ENCODE measurements around the gene PHLDB2. TPM values are rescaled to one million over a fixed set of nuclear protein-coding genes. Genes with fewer than 3 reads are reported as not detected.

PHLDB2 gene
- total RNA-seq, 4 donors from 2014 or later, result 23.5 to 81.5 (median 26.2) TPM

- intact Hi-C loops (cut with DNase I; ENCODE audit: low total_unique reads), result no loop called here
Measured at GRCh38 chr3:112012205-112012992, 153.3 kb downstream of the PHLDB2 start.

GRCh38 chr3:112013058-112013783 is 154.2 kb downstream of the PHLDB2 start:
- 41 to 44% methylated on average over 19 of the region's 19 CpGs for WGBS, 2 donors
- DNase-seq (ENCODE audit: low spot score in 2 of 2), result peak; percentile 44 to 91
- intact Hi-C loops (cut with DNase I; ENCODE audit: low total_unique reads), result no loop called here
- H3K4me3 ChIP-seq (ENCODE audit: low read depth, poor library complexity, severe bottlenecking), result no peak overlapping the region
- no peak for TF ChIP-seq CTCF (IDR thresholded peaks at IDR 0.05)
- no peak for TF ChIP-seq POLR2A (IDR thresholded peaks at IDR 0.05)

More at GRCh38 chr3:112012205-112012992, 153.3 kb downstream of the PHLDB2 start:
- WGBS, 2 donors, result 61 to 65% methylated on average over 6 of the region's 6 CpGs
- TF ChIP-seq POLR2A (IDR thresholded peaks at IDR 0.05) (no peak), CTCF (IDR thresholded peaks at IDR 0.05) (no peak)
- DNase-seq (ENCODE audit: low spot score in 2 of 2), result no peak
- no peak overlapping the region for H3K4me3 ChIP-seq (ENCODE audit: low read depth, poor library complexity, severe bottlenecking)

GRCh38 chr3:112013784-112014143 is 154.7 kb downstream of the PHLDB2 start:
- H3K4me3 ChIP-seq (ENCODE audit: low read depth, poor library complexity, severe bottlenecking), result no peak overlapping the region
- 59 to 76% methylated on average over 5 of the region's 5 CpGs for WGBS, 2 donors
- DNase-seq (ENCODE audit: low spot score in 2 of 2), result no peak
- TF ChIP-seq POLR2A (IDR thresholded peaks at IDR 0.05), result no peak
- no peak for TF ChIP-seq CTCF (IDR thresholded peaks at IDR 0.05)
- intact Hi-C loops (cut with DNase I; ENCODE audit: low total_unique reads), result no loop called here

- TF ChIP-seq POLR2A (IDR thresholded peaks at IDR 0.05) (no peak), CTCF (IDR thresholded peaks at IDR 0.05) (no peak)
- H3K4me3 ChIP-seq (ENCODE audit: low read depth, poor library complexity, severe bottlenecking), result no peak overlapping the region
- intact Hi-C loops (cut with DNase I; ENCODE audit: low total_unique reads), result no loop called here
- no peak for DNase-seq (ENCODE audit: low spot score in 2 of 2)
Measured at GRCh38 chr3:112017091-112017490, 158.0 kb downstream of the PHLDB2 start.

GRCh38 chr3:112018712-112019111 is 159.6 kb downstream of the PHLDB2 start:
- intact Hi-C loops (cut with DNase I; ENCODE audit: low total_unique reads), result no loop called here
- DNase-seq (ENCODE audit: low spot score in 2 of 2), result no peak
- WGBS, 2 donors, result 97 to 98% methylated on average over 4 of the region's 4 CpGs
- TF ChIP-seq POLR2A (IDR thresholded peaks at IDR 0.05) (no peak), CTCF (IDR thresholded peaks at IDR 0.05) (no peak)
- H3K4me3 ChIP-seq (ENCODE audit: low read depth, poor library complexity, severe bottlenecking), result no peak overlapping the region

Data from lower leg skin (tissue), 4 donors.